ENCODE results near the gene RPS6KA3. TPM values are rescaled to one million over a fixed set of nuclear protein-coding genes. Genes with fewer than 3 reads are reported as not detected.

The RPS6KA3 gene
- total RNA-seq, 1 experiment from 2014 or later: 35.5 TPM

Other genes with a start within 250 kb of the RPS6KA3 start
- 0.15 TPM for gene MAP7D2, start 150.0 kb downstream of the RPS6KA3 start, total RNA-seq (2021; ENCODE audit: unreplicated experiment)
- gene EIF1AX, start 125.1 kb downstream of the RPS6KA3 start, total RNA-seq (2021; ENCODE audit: unreplicated experiment): 132 TPM

Data from HCT116 (cell line).